ENCODE measurements around the gene LYZL2. TPM values are rescaled to one million over a fixed set of nuclear protein-coding genes. Genes with fewer than 3 reads are reported as not detected.

The LYZL2 gene
- total RNA-seq, 1 donor from 2014 or later, result not detected

DNA sequence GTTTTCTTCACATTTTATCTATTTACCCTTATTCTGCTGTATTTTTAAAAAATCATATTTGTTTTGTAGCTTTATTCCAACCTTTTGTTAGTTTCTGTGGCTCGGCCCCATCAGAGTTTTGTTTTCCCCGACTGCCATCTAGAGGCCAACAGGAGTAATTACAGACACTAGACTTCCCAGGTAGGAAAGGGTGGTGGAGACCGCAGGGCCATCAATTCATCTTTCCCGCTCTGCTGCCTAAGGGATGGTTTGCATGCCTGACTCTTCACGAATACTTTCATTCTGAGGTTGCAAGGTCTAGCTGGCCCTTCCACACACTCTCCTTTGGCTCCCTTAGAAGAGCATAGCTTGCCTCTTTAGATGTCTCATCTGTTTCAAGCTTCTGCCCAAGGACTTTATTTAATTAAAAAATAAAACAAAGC, 38.3 kb downstream of the LYZL2 start:
- Histone ChIP-seq H3K9me3 (ENCODE audit: insufficient read depth, low read depth, low read length) (no peaks in the 10 kb centered on the region), H3K4me1 (ENCODE audit: insufficient read depth, low read length) (no peaks in the 10 kb centered on the region), H3K4me2 (ENCODE audit: low read length) (no peak overlapping the region), H3K79me2 (ENCODE audit: insufficient read depth, low read length) (no peaks in the 10 kb centered on the region), H3K4me3 (ENCODE audit: insufficient read depth, low read depth, low read length) (no peak overlapping the region), H3K36me3 (ENCODE audit: insufficient read depth, low read length) (no peaks in the 10 kb centered on the region), H3K27ac (ENCODE audit: low read depth, low read length) (no peak overlapping the region), H2AFZ (ENCODE audit: low read depth, low read length) (no peak overlapping the region), H3K27me3 (ENCODE audit: insufficient read depth, low read length) (peaks cover 18% of the 10 kb centered on the region), H4K20me1 (ENCODE audit: insufficient read depth, low read length) (no peaks in the 10 kb centered on the region), H3K9ac (ENCODE audit: low read length) (no peak overlapping the region)
- TF ChIP-seq, protein P1, sequence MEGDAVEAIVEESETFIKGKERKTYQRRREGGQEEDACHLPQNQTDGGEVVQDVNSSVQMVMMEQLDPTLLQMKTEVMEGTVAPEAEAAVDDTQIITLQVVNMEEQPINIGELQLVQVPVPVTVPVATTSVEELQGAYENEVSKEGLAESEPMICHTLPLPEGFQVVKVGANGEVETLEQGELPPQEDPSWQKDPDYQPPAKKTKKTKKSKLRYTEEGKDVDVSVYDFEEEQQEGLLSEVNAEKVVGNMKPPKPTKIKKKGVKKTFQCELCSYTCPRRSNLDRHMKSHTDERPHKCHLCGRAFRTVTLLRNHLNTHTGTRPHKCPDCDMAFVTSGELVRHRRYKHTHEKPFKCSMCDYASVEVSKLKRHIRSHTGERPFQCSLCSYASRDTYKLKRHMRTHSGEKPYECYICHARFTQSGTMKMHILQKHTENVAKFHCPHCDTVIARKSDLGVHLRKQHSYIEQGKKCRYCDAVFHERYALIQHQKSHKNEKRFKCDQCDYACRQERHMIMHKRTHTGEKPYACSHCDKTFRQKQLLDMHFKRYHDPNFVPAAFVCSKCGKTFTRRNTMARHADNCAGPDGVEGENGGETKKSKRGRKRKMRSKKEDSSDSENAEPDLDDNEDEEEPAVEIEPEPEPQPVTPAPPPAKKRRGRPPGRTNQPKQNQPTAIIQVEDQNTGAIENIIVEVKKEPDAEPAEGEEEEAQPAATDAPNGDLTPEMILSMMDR (IDR thresholded peaks at IDR 0.05; ENCODE audit: insufficient read depth, low read depth, low read length), result peak; percentile 77
- TF ChIP-seq EZH2 (IDR thresholded peaks at IDR 0.05; ENCODE audit: insufficient read depth, low read length), result no peak
- no peaks in the 10 kb centered on the region for H3K4me1 Mint-ChIP-seq (ENCODE audit: low read depth, unreplicated experiment)
- no peak overlapping the region for H3K4me3 Mint-ChIP-seq (ENCODE audit: unreplicated experiment)
- H3K9me3 Mint-ChIP-seq (ENCODE audit: unreplicated experiment), result peaks cover 3% of the 10 kb centered on the region
- peaks cover 29% of the 10 kb centered on the region for H3K27me3 Mint-ChIP-seq (ENCODE audit: low read depth, unreplicated experiment)
- DNase-seq (ENCODE audit: low read depth), result peak; percentile 6
- H3K27ac Mint-ChIP-seq (ENCODE audit: unreplicated experiment), result no peak overlapping the region
- H3K36me3 Mint-ChIP-seq (ENCODE audit: low read depth, unreplicated experiment), result no peaks in the 10 kb centered on the region
- no peak for FAIRE-seq

DNA sequence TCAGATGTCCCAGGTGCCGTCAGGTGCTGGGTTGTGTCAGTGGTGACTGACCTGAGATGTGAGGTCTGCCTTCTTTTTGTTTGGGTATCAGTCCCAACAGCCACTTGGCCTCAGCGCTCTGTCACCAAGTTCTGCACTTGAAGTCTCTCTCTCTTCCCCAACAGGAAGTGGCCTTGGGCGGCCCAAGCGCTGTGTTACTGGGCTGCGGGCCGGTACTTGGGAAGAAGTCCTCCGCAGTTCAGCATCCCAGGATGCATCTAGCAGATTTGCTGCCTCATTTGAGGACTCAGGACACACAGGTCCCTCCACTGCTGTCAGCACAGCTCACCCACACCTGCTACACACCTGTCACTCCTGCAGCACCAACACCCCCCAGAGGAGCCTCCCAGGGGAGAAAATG, 40.1 kb downstream of the LYZL2 start:
- Histone ChIP-seq H3K36me3 (ENCODE audit: insufficient read depth, low read length) (no peaks in the 10 kb centered on the region), H3K9ac (ENCODE audit: low read length) (no peak overlapping the region), H3K27me3 (ENCODE audit: insufficient read depth, low read length) (peaks cover 18% of the 10 kb centered on the region), H3K9me3 (ENCODE audit: insufficient read depth, low read depth, low read length) (no peaks in the 10 kb centered on the region), H3K27ac (ENCODE audit: low read depth, low read length) (no peak overlapping the region), H2AFZ (ENCODE audit: low read depth, low read length) (no peak overlapping the region), H3K4me3 (ENCODE audit: insufficient read depth, low read depth, low read length) (no peak overlapping the region), H4K20me1 (ENCODE audit: insufficient read depth, low read length) (no peaks in the 10 kb centered on the region), H3K4me2 (ENCODE audit: low read length) (no peak overlapping the region), H3K4me1 (ENCODE audit: insufficient read depth, low read length) (no peaks in the 10 kb centered on the region), H3K79me2 (ENCODE audit: insufficient read depth, low read length) (no peaks in the 10 kb centered on the region)
- FAIRE-seq (no peak), DNase-seq (ENCODE audit: low read depth) (no peak)
- Mint-ChIP-seq H3K9me3 (ENCODE audit: unreplicated experiment) (peaks cover 3% of the 10 kb centered on the region), H3K4me3 (ENCODE audit: unreplicated experiment) (no peak overlapping the region), H3K27me3 (ENCODE audit: low read depth, unreplicated experiment) (peaks cover 23% of the 10 kb centered on the region), H3K36me3 (ENCODE audit: low read depth, unreplicated experiment) (no peaks in the 10 kb centered on the region), H3K4me1 (ENCODE audit: low read depth, unreplicated experiment) (no peaks in the 10 kb centered on the region), H3K27ac (ENCODE audit: unreplicated experiment) (no peak overlapping the region)
- TF ChIP-seq, protein P1 (IDR thresholded peaks at IDR 0.05; ENCODE audit: insufficient read depth, low read depth, low read length), result no peak
- TF ChIP-seq EZH2 (IDR thresholded peaks at IDR 0.05; ENCODE audit: insufficient read depth, low read length), result no peak

DNA sequence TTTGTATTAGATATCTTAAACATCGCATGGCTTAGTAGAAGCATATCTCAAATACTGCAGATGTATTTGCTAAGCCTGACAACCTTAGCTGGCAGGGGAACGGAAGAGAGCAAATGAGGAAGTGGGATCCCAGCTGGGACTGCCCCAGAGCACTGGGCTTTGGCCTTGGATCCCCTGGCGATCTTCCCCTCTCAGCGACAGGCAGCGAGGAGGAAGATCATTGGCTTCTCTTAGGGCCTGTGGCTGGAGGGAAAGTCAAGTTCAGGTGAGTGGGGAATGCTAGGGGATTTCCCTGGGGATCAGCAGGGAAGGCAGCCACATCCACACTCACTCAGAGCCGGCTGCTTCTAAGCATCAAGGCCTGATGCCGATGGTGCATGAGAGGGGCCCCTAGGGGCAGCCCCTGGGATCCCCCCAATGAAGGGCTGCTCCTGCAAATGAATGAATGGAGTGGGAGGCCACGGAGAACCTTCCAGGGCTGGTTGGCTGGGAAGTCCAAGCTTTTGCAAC, 42.0 kb downstream of the LYZL2 start:
- H4K20me1 ChIP-seq (ENCODE audit: insufficient read depth, low read length), result no peaks in the 10 kb centered on the region
- TF ChIP-seq, protein P1 (IDR thresholded peaks at IDR 0.05; ENCODE audit: insufficient read depth, low read depth, low read length), result no peak
- H3K36me3 Mint-ChIP-seq (ENCODE audit: low read depth, unreplicated experiment), result no peaks in the 10 kb centered on the region
- H3K27ac ChIP-seq (ENCODE audit: low read depth, low read length), result no peak overlapping the region
- no peak overlapping the region for H3K4me3 ChIP-seq (ENCODE audit: insufficient read depth, low read depth, low read length)
- no peaks in the 10 kb centered on the region for H3K36me3 ChIP-seq (ENCODE audit: insufficient read depth, low read length)
- no peak overlapping the region for H3K27ac Mint-ChIP-seq (ENCODE audit: unreplicated experiment)
- H3K79me2 ChIP-seq (ENCODE audit: insufficient read depth, low read length), result no peaks in the 10 kb centered on the region
- no peaks in the 10 kb centered on the region for H3K9me3 ChIP-seq (ENCODE audit: insufficient read depth, low read depth, low read length)
- peaks cover 8% of the 10 kb centered on the region for H3K27me3 ChIP-seq (ENCODE audit: insufficient read depth, low read length)
- H3K4me1 ChIP-seq (ENCODE audit: insufficient read depth, low read length), result peaks cover 9% of the 10 kb centered on the region
- H2AFZ ChIP-seq (ENCODE audit: low read depth, low read length), result no peak overlapping the region
- H3K9me3 Mint-ChIP-seq (ENCODE audit: unreplicated experiment), result no peaks in the 10 kb centered on the region
- peaks cover 5% of the 10 kb centered on the region for H3K4me1 Mint-ChIP-seq (ENCODE audit: low read depth, unreplicated experiment)
- peaks cover 6% of the 10 kb centered on the region for H3K27me3 Mint-ChIP-seq (ENCODE audit: low read depth, unreplicated experiment)
- FAIRE-seq (no peak), DNase-seq (ENCODE audit: low read depth) (no peak)
- no peak overlapping the region for H3K4me3 Mint-ChIP-seq (ENCODE audit: unreplicated experiment)
- H3K4me2 ChIP-seq (ENCODE audit: low read length), result no peak overlapping the region
- H3K9ac ChIP-seq (ENCODE audit: low read length), result no peak overlapping the region
